ENCODE results near the gene GRIK4. TPM values are rescaled to one million over a fixed set of nuclear protein-coding genes. Genes with fewer than 3 reads are reported as not detected.

GRIK4 gene
- polyA plus RNA-seq, 1 of the 3 experiments (the other 2 are of a cell fraction) = 0.03 TPM

DNA sequence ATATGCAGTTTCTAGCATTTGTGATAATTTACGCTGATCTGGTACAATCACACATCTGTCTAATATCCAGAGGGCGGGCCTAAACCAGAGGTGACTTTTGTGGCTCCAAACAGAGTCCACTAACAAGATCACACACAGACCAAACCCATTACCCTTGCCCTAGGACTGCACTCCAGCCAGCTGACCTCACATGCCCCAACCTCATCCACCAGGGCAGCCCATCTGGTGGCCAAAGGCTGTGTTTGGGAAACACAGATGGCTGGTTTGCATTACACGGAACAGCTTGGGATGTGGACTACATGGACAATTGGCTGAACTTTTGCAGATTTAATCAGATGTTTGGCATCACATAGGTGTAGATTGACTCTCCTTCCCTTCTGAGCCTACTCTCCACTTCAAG is 228.2 kb downstream of the GRIK4 start (continued):
- TF ChIP-seq RCOR1 (IDR thresholded peaks at IDR 0.05; ENCODE audit: low read length) (peak; percentile 95), FOXJ3 (CRISPR knock-in tag; IDR thresholded peaks at IDR 0.05) (peak; percentile 100), EP300 (IDR thresholded peaks at IDR 0.05; ENCODE audit: borderline replicate concordance in 1 of 2, low read depth in 1 of 2, low read length in 1 of 2) (peak in 1 of 2 experiments; percentile 99; a peak in 2 of 4 replicates)

DNA sequence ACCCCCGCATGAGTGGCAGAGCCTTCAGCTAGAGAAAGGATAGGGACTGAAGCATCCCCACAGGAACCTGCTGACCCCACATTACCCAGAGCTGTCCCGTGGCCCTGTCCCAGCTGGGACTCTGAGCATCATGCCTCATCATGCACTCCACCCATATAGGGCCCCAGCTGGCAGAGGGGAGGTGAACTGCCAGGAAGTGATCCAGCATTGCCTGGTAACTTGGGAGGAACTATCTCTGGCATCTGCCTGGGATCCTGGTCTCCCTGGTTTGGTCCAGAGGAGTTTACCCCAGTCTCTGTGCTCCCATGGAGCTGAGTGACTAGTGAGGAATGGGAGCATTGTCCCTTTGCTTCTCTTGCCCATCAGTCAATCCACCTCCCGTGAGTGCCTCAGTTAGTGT is 228.8 kb downstream of the GRIK4 start:
- H3K4me3 ChIP-seq (ENCODE audit: low read depth in 2 of 2, low read length in 1 of 2) = no peak overlapping the region; a peak in 1 of 4 replicates
- DNase-seq = peak; percentile 48
- no peaks in the 10 kb centered on the region for H3K27me3 ChIP-seq (ENCODE audit: insufficient read depth)
- no peaks in the 10 kb centered on the region for H4K20me1 ChIP-seq (ENCODE audit: insufficient read depth)
- no peak overlapping the region for H3K9ac ChIP-seq
- H2AFZ ChIP-seq (ENCODE audit: low read depth) = no peak overlapping the region
- H3K4me1 ChIP-seq (ENCODE audit: control insufficient read depth in 1 of 2, insufficient read depth in 2 of 2, low read depth in 1 of 2, low read length in 1 of 2) = peaks cover 0 to 58% of the 10 kb centered on the region in 2 experiments; a peak in 2 of 4 replicates
- no peaks in the 10 kb centered on the region for H3K79me2 ChIP-seq (ENCODE audit: insufficient read depth)
- TF ChIP-seq MXI1 (IDR thresholded peaks at IDR 0.05; ENCODE audit: low read depth, low read length) = 0 out of 2 replicates have a peak, but pooled peaks have one; percentile 9
- no peak for TF ChIP-seq GABPA (IDR thresholded peaks at IDR 0.05; ENCODE audit: low read depth)
- H3K4me2 ChIP-seq = no peak overlapping the region
- H3F3A ChIP-seq (replicated peaks; ENCODE audit: insufficient read depth) = no peaks in the 10 kb centered on the region
- H3K27ac ChIP-seq (ENCODE audit: low read depth in 2 of 2, low read length in 1 of 2) = peak overlapping the region in 1 of 2 experiments; percentile 96; a peak in 2 of 4 replicates
- CTCF ChIA-PET = interaction anchor here (0.6 to 3.0 kb wide), 12 partner anchors 10 to 660 kb away, joined by 3 to 12 read pairs (median 4); partner anchors contain the start of gene GRIK4
- H3K9me3 ChIP-seq = no peaks in the 10 kb centered on the region
- no peaks in the 10 kb centered on the region for H3K36me3 ChIP-seq (replicated peaks in 1 of 2; ENCODE audit: control insufficient read depth in 1 of 2, insufficient read depth in 2 of 2, low read length in 1 of 2)
- POLR2A ChIA-PET = interaction anchor here (0.7 to 0.9 kb wide), 2 partner anchors 8 to 185 kb away, joined by 3 to 4 read pairs; no protein-coding TSS in a partner anchor
- H3K9me2 ChIP-seq = no peaks in the 10 kb centered on the region
- 22% methylated on average over 1 of the region's 3 CpGs for WGBS (ENCODE audit: low lambda C conversion rate)

- H3K9me2 ChIP-seq = no peaks in the 10 kb centered on the region
- no peaks in the 10 kb centered on the region for H3K27me3 ChIP-seq (ENCODE audit: insufficient read depth)
- H3K4me3 ChIP-seq (ENCODE audit: low read depth in 2 of 2, low read length in 1 of 2) = no peak overlapping the region
- H3K4me1 ChIP-seq (ENCODE audit: control insufficient read depth in 1 of 2, insufficient read depth in 2 of 2, low read depth in 1 of 2, low read length in 1 of 2) = peaks cover 0 to 69% of the 10 kb centered on the region in 2 experiments; a peak in 3 of 4 replicates
- no peak overlapping the region for H3K4me2 ChIP-seq
- WGBS (ENCODE audit: low lambda C conversion rate) = 33% methylated on average over 14 of the region's 14 CpGs
- no peaks in the 10 kb centered on the region for H4K20me1 ChIP-seq (ENCODE audit: insufficient read depth)
- no peaks in the 10 kb centered on the region for H3K79me2 ChIP-seq (ENCODE audit: insufficient read depth)
- H3K36me3 ChIP-seq (replicated peaks in 1 of 2; ENCODE audit: control insufficient read depth in 1 of 2, insufficient read depth in 2 of 2, low read length in 1 of 2) = no peaks in the 10 kb centered on the region
- H2AFZ ChIP-seq (ENCODE audit: low read depth) = no peak overlapping the region
- peak overlapping the region in 1 of 2 experiments; percentile 90; a peak in 2 of 4 replicates for H3K27ac ChIP-seq (ENCODE audit: low read depth in 2 of 2, low read length in 1 of 2)
- CTCF ChIA-PET = interaction anchor here (0.9 to 4.0 kb wide), 12 partner anchors 8 to 367 kb away, joined by 3 to 11 read pairs (median 4); partner anchors contain the start of gene GRIK4
- POLR2A ChIA-PET = interaction anchor here (0.6 to 1.5 kb wide), 2 partner anchors 41 to 281 kb away, joined by 3 read pairs; no protein-coding TSS in a partner anchor
- peak; percentile 62 for DNase-seq
- H3K9me3 ChIP-seq = no peaks in the 10 kb centered on the region
- no peak overlapping the region for H3K9ac ChIP-seq
- H3F3A ChIP-seq (replicated peaks; ENCODE audit: insufficient read depth) = no peaks in the 10 kb centered on the region
- 0 out of 2 replicates have a peak, but pooled peaks have one; percentile 10 for TF ChIP-seq SMC3 (IDR thresholded peaks at IDR 0.05; ENCODE audit: low read depth, low read length)
- no peak for TF ChIP-seq RXRA (IDR thresholded peaks at IDR 0.05; ENCODE audit: borderline replicate concordance, low read depth)
- no peak for TF ChIP-seq POLR2AphosphoS5 (IDR thresholded peaks at IDR 0.05; ENCODE audit: low read depth, low read length)
- no peak for TF ChIP-seq IRF3 (IDR thresholded peaks at IDR 0.05; ENCODE audit: low read depth, low read length)
- TF ChIP-seq SIN3A (IDR thresholded peaks at IDR 0.05; ENCODE audit: borderline replicate concordance, low read depth, low read length) = no peak
- no peak for TF ChIP-seq TCF12 (IDR thresholded peaks at IDR 0.05)
- no peak for TF ChIP-seq ZBTB33 (IDR thresholded peaks at IDR 0.05; ENCODE audit: borderline replicate concordance, low read depth)
- TF ChIP-seq RAD21 (IDR thresholded peaks at IDR 0.05; ENCODE audit: low read length) = peak; percentile 26; the same call in 1 of the 2 replicates
- TF ChIP-seq MXI1 (IDR thresholded peaks at IDR 0.05; ENCODE audit: low read depth, low read length) = no peak
- TF ChIP-seq TAF1 (IDR thresholded peaks at IDR 0.05; ENCODE audit: borderline replicate concordance, low read depth, low read length) = no peak
- no peak for TF ChIP-seq TEAD4 (IDR thresholded peaks at IDR 0.05; ENCODE audit: borderline replicate concordance, insufficient read depth)
- no peak for TF ChIP-seq USF2 (IDR thresholded peaks at IDR 0.05; ENCODE audit: borderline replicate concordance, low read depth, low read length)
- no peak for TF ChIP-seq GABPA (IDR thresholded peaks at IDR 0.05; ENCODE audit: low read depth)
- no peak for TF ChIP-seq PBX3 (IDR thresholded peaks at IDR 0.05)
- peak in 1 of 2 experiments; percentile 82; a peak in 2 of 4 replicates for TF ChIP-seq EP300 (IDR thresholded peaks at IDR 0.05; ENCODE audit: borderline replicate concordance in 1 of 2, low read depth in 1 of 2, low read length in 1 of 2)
Observed at GRCh38 chr11:120744016-120744994, 232.8 kb downstream of the GRIK4 start.

Data from SK-N-SH (cell line).